B cell (primary cell): ENCODE measurements around the gene TBCC. TPM values are rescaled to one million over a fixed set of nuclear protein-coding genes. Genes with fewer than 3 reads are reported as not detected.

Experiments used
- ATAC-seq: fragments of 200-7000 bp; cut with Tn5 transposase; one replicate; pipeline ENCODE4 v1.10.0; 2021; ENCODE audit warnings: low read depth, mild to moderate bottlenecking, moderate number of reproducible peaks, moderate library complexity
- CTCF ChIA-PET: fragments of 350-600 bp; sonication (Branson Sonifier 250); formaldehyde crosslinking; loops from one replicate; lab custom pipeline; 2021; ENCODE audit warnings: antibody characterized with exemption, inconsistent platforms; lab: Charles Lee
- POLR2A ChIA-PET: fragments of 350-600 bp; sonication (Branson Sonifier 250); formaldehyde crosslinking; loops from one replicate; lab custom pipeline; 2021; ENCODE audit warnings: antibody characterized with exemption; lab: Charles Lee
- DNase-seq: peaks from one replicate; pipeline ENCODE4 v3.0.0; 2013
- H2AFZ ChIP-seq: 2 replicates; pipeline ENCODE4 v1.6.1; 2012; ENCODE audit warnings: mild to moderate bottlenecking, low read depth, low read length; ENCODE audit not compliant: insufficient read depth, poor library complexity, severe bottlenecking
- H3K27ac ChIP-seq, 2 donors: 1 replicate in 1 of 2; 2 replicates in 1 of 2; pipeline ENCODE4 v1.5.1; 2012 to 2013; ENCODE audit warnings: low read length in 2 of 2, mild to moderate bottlenecking in 2 of 2, moderate library complexity in 1 of 2
- H3K27me3 ChIP-seq, 4 experiments: fragments of 200-600 bp in 1 of 4; sonication (generic) in 1 of 4; replicated peaks in 1 of 4; 1 replicate in 2 of 4; 2 replicates in 2 of 4; pipeline versions ENCODE4 v1.6.1 to v1.7.0; 2013 to 2016; ENCODE audit warnings: low read length in 3 of 4, mild to moderate bottlenecking in 2 of 4, mixed read lengths in 1 of 4, moderate library complexity in 1 of 4; ENCODE audit not compliant: insufficient read depth in 4 of 4, control insufficient read depth in 3 of 4; ENCODE audit errors: control extremely low read depth in 1 of 4
- H3K36me3 ChIP-seq, 2 experiments: replicated peaks in 1 of 2; 1 replicate in 1 of 2; 2 replicates in 1 of 2; pipeline versions ENCODE4 v1.6.1 to v1.7.1; 2013; ENCODE audit warnings: low read length in 1 of 2; ENCODE audit not compliant: insufficient read depth in 2 of 2, control insufficient read depth in 1 of 2; ENCODE audit errors: control extremely low read depth in 1 of 2, extremely low read depth in 1 of 2
- H3K4me1 ChIP-seq, 2 donors: fragments of 200-600 bp in 1 of 2; sonication (generic) in 1 of 2; 1 replicate in 1 of 2; 2 replicates in 1 of 2; pipeline versions ENCODE4 v1.5.1 to v1.6.1; 2013 to 2017; ENCODE audit warnings: low read length in 2 of 2; ENCODE audit not compliant: control insufficient read depth in 2 of 2, insufficient read depth in 2 of 2
- H3K4me2 ChIP-seq: replicated peaks from 2 replicates; pipeline ENCODE3; 2012; ENCODE audit warnings: mild to moderate bottlenecking, low read depth, low read length; ENCODE audit not compliant: poor library complexity, severe bottlenecking
- H3K4me3 ChIP-seq, 5 experiments: fragments of 200-600 bp in 1 of 5; sonication (generic) in 1 of 5; 1 replicate in 3 of 5; 2 replicates in 2 of 5; pipeline versions ENCODE4 v1.5.1 to v1.7.0; 2011 to 2016; ENCODE audit warnings: low read length in 4 of 5, mild to moderate bottlenecking in 4 of 5, low read depth in 2 of 5, control low read depth in 1 of 5, moderate library complexity in 1 of 5; ENCODE audit not compliant: insufficient read depth in 1 of 5; ENCODE audit errors: control extremely low read depth in 1 of 5, extremely low read depth in 1 of 5
- H3K79me2 ChIP-seq: fragments of 200-600 bp; sonication (generic); one replicate; pipeline ENCODE4 v1.6.0; 2016; ENCODE audit warnings: low read length; ENCODE audit not compliant: control insufficient read depth, insufficient read depth
- H3K9ac ChIP-seq: fragments of 200-600 bp; sonication (generic); 2 replicates; pipeline ENCODE4 v1.6.1; 2017; ENCODE audit warnings: mild to moderate bottlenecking, low read length, moderate library complexity
- H3K9me3 ChIP-seq, 3 donors: one replicate each; pipeline versions ENCODE4 v1.6.1 to v1.7.1; 2013; ENCODE audit warnings: low read length in 2 of 3; ENCODE audit not compliant: control insufficient read depth in 2 of 3, insufficient read depth in 1 of 3; ENCODE audit errors: control extremely low read depth in 1 of 3
- H4K20me1 ChIP-seq: 2 replicates; pipeline ENCODE4 v1.6.0; 2012; ENCODE audit warnings: mild to moderate bottlenecking, low read length; ENCODE audit not compliant: insufficient read depth, control insufficient read depth, poor library complexity, severe bottlenecking
- H3K27ac Mint-ChIP-seq: one replicate; pipeline ENCODE4 v1.8.0; 2021; ENCODE audit warnings: mixed read lengths
- H3K27me3 Mint-ChIP-seq: one replicate; pipeline ENCODE4 v1.8.0; 2021; ENCODE audit warnings: mixed read lengths
- H3K4me1 Mint-ChIP-seq: one replicate; pipeline ENCODE4 v1.8.0; 2021; ENCODE audit warnings: mixed read lengths
- H3K4me3 Mint-ChIP-seq: one replicate; pipeline ENCODE4 v1.8.0; 2021; ENCODE audit warnings: mixed read lengths
- H3K9me3 Mint-ChIP-seq: one replicate; pipeline ENCODE4 v1.8.0; 2022; ENCODE audit warnings: mixed read lengths; ENCODE audit not compliant: insufficient read depth
- CTCF ChIP-seq: fragments of 200-600 bp; IDR thresholded peaks from one replicate; pipeline ENCODE4 v1.8.0; 2022; ENCODE audit warnings: antibody characterized with exemption, mild to moderate bottlenecking
- EZH2 ChIP-seq: IDR thresholded peaks from 2 replicates; pipeline ENCODE4 v1.6.1; 2012; ENCODE audit warnings: borderline replicate concordance, low read depth, mild to moderate bottlenecking, moderate library complexity, low read length; ENCODE audit not compliant: insufficient read depth, poor library complexity, severe bottlenecking
- WGBS: methylation state at CpG from one replicate; pipeline ENCODE4 v1.1.5; 2013; ENCODE audit warnings: missing lambda C conversion rate; ENCODE audit not compliant: insufficient coverage; 5-methylcytosine and 5-hydroxymethylcytosine counted together
- intact Hi-C: fragments of 100-400 bp; cut with micrococcal nuclease; formaldehyde crosslinking; loops from one replicate; pipeline ENCODE4 v1.10.0; 2022
- polyA plus RNA-seq: library from polyadenylated mRNA; depleted of rRNA; stranded (reverse); fragments of >200 nt; gene quantifications from 2 replicates; pipeline ENCODE4 v1.2.3, GENCODE V29; 2012
- total RNA-seq, 2 donors: library from RNA; stranded (reverse); fragments of 120-200 nt in 1 of 2; gene quantifications; 1 replicate in 1 of 2; 2 replicates in 1 of 2; pipeline versions ENCODE4 v1.2.3 to v1.2.4, GENCODE V29; 2013 to 2022

The TBCC gene
- total and polyA plus RNA-seq, 2 donors (not counting 1 experiment from before 2014, with no cell fraction given), result 35.7 to 55.7 TPM

GRCh38 chr6:42746463-42747391 lies 824 bp upstream of the TBCC start:
- no peaks in the 10 kb centered on the region for H3K27me3 ChIP-seq
- peak overlapping the region; percentile 76 to 96 (median 84) for H3K4me3 ChIP-seq
- ATAC-seq (peak; percentile 67), DNase-seq (peak; percentile 93)
- no peaks in the 10 kb centered on the region for H3K27me3 Mint-ChIP-seq
- H3K4me1 ChIP-seq, result peaks cover 21 to 28% of the 10 kb centered on the region in 2 donors
- ChIA-PET POLR2A (interaction anchor here (0.5 to 8.2 kb wide), 34 partner anchors 9 to 1674 kb away, joined by 3 to 426 read pairs (median 5); partner anchors contain the start of genes BICRAL, CNPY3, CUL7 and NFYA), CTCF (interaction anchor here (0.6 to 3.9 kb wide), 6 partner anchors 20 to 153 kb away, joined by 3 to 29 read pairs (median 10); partner anchors contain the start of genes BICRAL and RPL7L1)
- no peaks in the 10 kb centered on the region for H3K36me3 ChIP-seq
- H3K27ac Mint-ChIP-seq, result peak overlapping the region; percentile 100
- peak overlapping the region; percentile 78 for H3K4me2 ChIP-seq
- intact Hi-C loops, result loop anchor here (1.0 to 5.0 kb wide), 11 partner anchors 20 to 529 kb away; partner anchors contain the start of genes BICRAL, CNPY3, KLC4 and MRPL2
- no peak for TF ChIP-seq CTCF
- TF ChIP-seq EZH2, result no peak
- peaks cover 38% of the 10 kb centered on the region for H3K4me1 Mint-ChIP-seq
- H3K9ac ChIP-seq, result peak overlapping the region; percentile 98
- peak overlapping the region; percentile 100 for H3K4me3 Mint-ChIP-seq
- peaks cover 0 to 23% (median 0%) of the 10 kb centered on the region in 3 donors for H3K9me3 ChIP-seq
- peak overlapping the region; percentile 71 to 83 for H3K27ac ChIP-seq
- H4K20me1 ChIP-seq, result peaks cover 22% of the 10 kb centered on the region
- 0% methylated on average over 34 of the region's 55 CpGs for WGBS
- H3K9me3 Mint-ChIP-seq, result no peaks in the 10 kb centered on the region
- peak overlapping the region; percentile 74 for H2AFZ ChIP-seq
- H3K79me2 ChIP-seq, result peaks cover 55% of the 10 kb centered on the region
